Cardiac muscle cell (in vitro differentiated cells and primary cell): ENCODE measurements around the gene INPP5E. TPM values are rescaled to one million over a fixed set of nuclear protein-coding genes. Genes with fewer than 3 reads are reported as not detected.

Source experiments
- DNase-seq, 2 donors: peaks; one replicate each; pipeline versions ENCODE4 v3.0.0 to v3.0.0-alpha.2; 2010 to 2017; ENCODE audit warnings: low read depth in 1 of 2, low spot score in 1 of 2
- H3K27ac ChIP-seq: fragments of 200-600 bp; sonication (generic); 2 replicates; pipeline ENCODE4 v1.5.1; 2016
- H3K27me3 ChIP-seq: fragments of 200-600 bp; sonication (generic); 2 replicates; pipeline ENCODE4 v1.6.0; 2016; ENCODE audit warnings: control low read depth
- H3K36me3 ChIP-seq: fragments of 200-600 bp; sonication (generic); 2 replicates; pipeline ENCODE4 v1.5.1; 2016; ENCODE audit warnings: control low read depth
- H3K4me1 ChIP-seq: fragments of 200-600 bp; sonication (generic); 2 replicates; pipeline ENCODE4 v1.8.1; 2017; ENCODE audit warnings: low read depth, mild to moderate bottlenecking, mixed run types
- H3K4me3 ChIP-seq: fragments of 200-600 bp; sonication (generic); 2 replicates; pipeline ENCODE4 v1.5.1; 2016; ENCODE audit warnings: mild to moderate bottlenecking
- H3K9me3 ChIP-seq: fragments of 200-600 bp; sonication (generic); 2 replicates; pipeline ENCODE4 v1.5.1; 2017; ENCODE audit warnings: low read depth, mild to moderate bottlenecking, control low read depth
- polyA plus RNA-seq: library from polyadenylated mRNA; unstranded; fragments of >200 nt; fragmentation: Nextera tagmentation; extraction: Ambion mirVana; gene quantifications from 2 replicates; pipeline ENCODE4 v1.2.1, GENCODE V29; 2016
- total RNA-seq: library from RNA; depleted of rRNA; stranded (reverse); fragments of >200 nt; gene quantifications from 2 replicates; pipeline ENCODE4 v1.2.3, GENCODE V29; 2016
- TF ChIP-seq, protein P1 (sequence below): IDR thresholded peaks from 2 replicates; pipeline ENCODE4 v1.5.1; 2012; ENCODE audit warnings: low read depth, mild to moderate bottlenecking, low read length

The INPP5E gene
- total and polyA plus RNA-seq, 2 experiments from 2014 or later: 14.9 to 26.8 TPM

DNA sequence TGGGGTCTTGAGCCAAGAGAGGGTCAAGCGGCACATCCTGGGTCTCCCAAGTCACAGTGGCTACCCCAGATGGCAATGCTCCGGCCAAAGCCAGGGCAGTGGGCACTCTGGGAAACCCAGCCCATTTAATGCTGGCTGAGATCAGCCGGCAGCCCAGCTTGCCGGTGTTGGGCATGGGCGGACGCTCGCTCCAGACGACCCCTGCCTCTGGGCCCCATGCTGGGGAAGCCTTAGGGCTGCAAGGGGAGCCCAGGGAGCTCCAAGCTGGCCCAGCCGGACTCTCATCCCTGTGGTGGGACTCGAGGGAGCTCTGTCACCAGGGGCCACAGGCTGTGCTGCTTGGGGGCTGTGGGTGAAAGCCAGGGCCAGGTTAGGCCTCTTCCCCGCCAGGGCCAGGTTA lies 60.2 kb downstream of the INPP5E start:
- H3K9me3 ChIP-seq: no peaks in the 10 kb centered on the region
- TF ChIP-seq, protein P1, sequence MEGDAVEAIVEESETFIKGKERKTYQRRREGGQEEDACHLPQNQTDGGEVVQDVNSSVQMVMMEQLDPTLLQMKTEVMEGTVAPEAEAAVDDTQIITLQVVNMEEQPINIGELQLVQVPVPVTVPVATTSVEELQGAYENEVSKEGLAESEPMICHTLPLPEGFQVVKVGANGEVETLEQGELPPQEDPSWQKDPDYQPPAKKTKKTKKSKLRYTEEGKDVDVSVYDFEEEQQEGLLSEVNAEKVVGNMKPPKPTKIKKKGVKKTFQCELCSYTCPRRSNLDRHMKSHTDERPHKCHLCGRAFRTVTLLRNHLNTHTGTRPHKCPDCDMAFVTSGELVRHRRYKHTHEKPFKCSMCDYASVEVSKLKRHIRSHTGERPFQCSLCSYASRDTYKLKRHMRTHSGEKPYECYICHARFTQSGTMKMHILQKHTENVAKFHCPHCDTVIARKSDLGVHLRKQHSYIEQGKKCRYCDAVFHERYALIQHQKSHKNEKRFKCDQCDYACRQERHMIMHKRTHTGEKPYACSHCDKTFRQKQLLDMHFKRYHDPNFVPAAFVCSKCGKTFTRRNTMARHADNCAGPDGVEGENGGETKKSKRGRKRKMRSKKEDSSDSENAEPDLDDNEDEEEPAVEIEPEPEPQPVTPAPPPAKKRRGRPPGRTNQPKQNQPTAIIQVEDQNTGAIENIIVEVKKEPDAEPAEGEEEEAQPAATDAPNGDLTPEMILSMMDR: no peak
- no peaks in the 10 kb centered on the region for H3K4me1 ChIP-seq
- H3K27me3 ChIP-seq: no peaks in the 10 kb centered on the region
- H3K36me3 ChIP-seq: peaks cover 6% of the 10 kb centered on the region
- no peak overlapping the region for H3K27ac ChIP-seq
- DNase-seq: no peak
- no peak overlapping the region for H3K4me3 ChIP-seq

GRCh38 chr9:136379003-136379287 lies 60.7 kb downstream of the INPP5E start:
- no peaks in the 10 kb centered on the region for H3K4me1 ChIP-seq
- H3K27me3 ChIP-seq: no peaks in the 10 kb centered on the region
- TF ChIP-seq, protein P1: no peak
- peaks cover 6% of the 10 kb centered on the region for H3K36me3 ChIP-seq
- H3K9me3 ChIP-seq: no peaks in the 10 kb centered on the region
- no peak for DNase-seq
- H3K27ac ChIP-seq: no peak overlapping the region
- H3K4me3 ChIP-seq: no peak overlapping the region

Other genes with a start within 250 kb of the INPP5E start
- gene LHX3, start 234.7 kb downstream of the INPP5E start, total RNA-seq: not detected in 2 replicates
- not detected in 2 replicates for gene LHX3, start 234.7 kb downstream of the INPP5E start, polyA plus RNA-seq
- 10.5 and 11.5 TPM in 2 replicates for gene QSOX2, start 194.0 kb downstream of the INPP5E start, total RNA-seq
- 1.7 TPM in 2 replicates for gene QSOX2, start 194.0 kb downstream of the INPP5E start, polyA plus RNA-seq
- 0.56 and 1.3 TPM in 2 replicates for gene CCDC187, start 135.8 kb downstream of the INPP5E start, total RNA-seq
- 0.13 and 0.16 TPM in 2 replicates for gene CCDC187, start 135.8 kb downstream of the INPP5E start, polyA plus RNA-seq
- gene GPSM1, start 112.3 kb downstream of the INPP5E start, total RNA-seq: 88.3 and 116 TPM in 2 replicates
- 52.2 and 58.5 TPM in 2 replicates for gene GPSM1, start 112.3 kb downstream of the INPP5E start, polyA plus RNA-seq
- 28.0 and 45.4 TPM in 2 replicates for gene DNLZ, start 76.1 kb downstream of the INPP5E start, total RNA-seq
- gene DNLZ, start 76.1 kb downstream of the INPP5E start, polyA plus RNA-seq: 31.8 and 48.2 TPM in 2 replicates
- 0.46 and 2.1 TPM in 2 replicates for gene CARD9, start 66.2 kb downstream of the INPP5E start, total RNA-seq
- gene CARD9, start 66.2 kb downstream of the INPP5E start, polyA plus RNA-seq: 2.1 TPM in 2 replicates
- 9.6 and 12.7 TPM in 2 replicates for gene SNAPC4, start 39.7 kb downstream of the INPP5E start, total RNA-seq
- gene SNAPC4, start 39.7 kb downstream of the INPP5E start, polyA plus RNA-seq: 7.7 and 8.7 TPM in 2 replicates
- 25.6 and 38.3 TPM in 2 replicates for gene ENTR1, start 29.2 kb downstream of the INPP5E start, total RNA-seq
- 25.5 and 30.2 TPM in 2 replicates for gene ENTR1, start 29.2 kb downstream of the INPP5E start, polyA plus RNA-seq
- gene PMPCA, start 29.2 kb downstream of the INPP5E start, total RNA-seq: 73.5 and 74.5 TPM in 2 replicates
- gene PMPCA, start 29.2 kb downstream of the INPP5E start, polyA plus RNA-seq: 128 and 146 TPM in 2 replicates
- gene SEC16A, start 43.2 kb upstream of the INPP5E start, total RNA-seq: 33.5 and 39.5 TPM in 2 replicates
- gene SEC16A, start 43.2 kb upstream of the INPP5E start, polyA plus RNA-seq: 32.3 and 35.8 TPM in 2 replicates
- 17.8 and 20.9 TPM in 2 replicates for gene NOTCH1, start 106.2 kb upstream of the INPP5E start, total RNA-seq
- 7.1 and 7.3 TPM in 2 replicates for gene NOTCH1, start 106.2 kb upstream of the INPP5E start, polyA plus RNA-seq
- gene EGFL7, start 223.1 kb upstream of the INPP5E start, total RNA-seq: 64.1 and 82.9 TPM in 2 replicates
- 50.9 and 90.0 TPM in 2 replicates for gene EGFL7, start 223.1 kb upstream of the INPP5E start, polyA plus RNA-seq
- gene AGPAT2, start 247.6 kb upstream of the INPP5E start, total RNA-seq: 59.0 and 72.5 TPM in 2 replicates
- 103 and 104 TPM in 2 replicates for gene AGPAT2, start 247.6 kb upstream of the INPP5E start, polyA plus RNA-seq